ENCODE data around the gene PIAS3.

GRCh38 chr1:145843031-145843430, 15.8 kb downstream of the PIAS3 start:
- TF ChIP-seq POLR2A (IDR thresholded peaks at IDR 0.05): no peak
- no peak for TF ChIP-seq CTCF (IDR thresholded peaks at IDR 0.05)

Measured in uterus (tissue), 2 donors.